ENCODE data around the gene FEM1B.

DNA sequence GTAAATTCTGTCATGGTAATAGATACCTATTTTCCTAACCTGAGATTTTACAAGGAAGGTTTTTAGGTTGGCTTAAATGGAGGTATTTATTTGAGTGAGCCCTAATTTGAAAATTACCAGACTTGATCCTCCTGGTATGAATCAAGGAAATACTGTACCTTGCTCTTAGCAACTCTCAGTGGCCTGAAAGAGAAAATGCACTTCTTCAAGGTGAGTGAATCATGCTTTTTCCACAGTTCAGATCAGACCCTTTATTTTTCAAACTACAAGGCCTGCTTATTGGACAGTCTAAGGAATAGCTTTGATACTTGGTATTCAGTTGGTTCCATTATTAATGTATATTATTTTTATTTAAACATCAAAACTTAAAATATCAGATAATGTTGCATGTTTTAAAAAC, 15.4 kb downstream of the FEM1B start:
- TF ChIP-seq, protein P1, sequence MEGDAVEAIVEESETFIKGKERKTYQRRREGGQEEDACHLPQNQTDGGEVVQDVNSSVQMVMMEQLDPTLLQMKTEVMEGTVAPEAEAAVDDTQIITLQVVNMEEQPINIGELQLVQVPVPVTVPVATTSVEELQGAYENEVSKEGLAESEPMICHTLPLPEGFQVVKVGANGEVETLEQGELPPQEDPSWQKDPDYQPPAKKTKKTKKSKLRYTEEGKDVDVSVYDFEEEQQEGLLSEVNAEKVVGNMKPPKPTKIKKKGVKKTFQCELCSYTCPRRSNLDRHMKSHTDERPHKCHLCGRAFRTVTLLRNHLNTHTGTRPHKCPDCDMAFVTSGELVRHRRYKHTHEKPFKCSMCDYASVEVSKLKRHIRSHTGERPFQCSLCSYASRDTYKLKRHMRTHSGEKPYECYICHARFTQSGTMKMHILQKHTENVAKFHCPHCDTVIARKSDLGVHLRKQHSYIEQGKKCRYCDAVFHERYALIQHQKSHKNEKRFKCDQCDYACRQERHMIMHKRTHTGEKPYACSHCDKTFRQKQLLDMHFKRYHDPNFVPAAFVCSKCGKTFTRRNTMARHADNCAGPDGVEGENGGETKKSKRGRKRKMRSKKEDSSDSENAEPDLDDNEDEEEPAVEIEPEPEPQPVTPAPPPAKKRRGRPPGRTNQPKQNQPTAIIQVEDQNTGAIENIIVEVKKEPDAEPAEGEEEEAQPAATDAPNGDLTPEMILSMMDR (IDR thresholded peaks at IDR 0.05): no peak
- TF ChIP-seq ZFX (IDR thresholded peaks at IDR 0.05; ENCODE audit: borderline replicate concordance): no peak

All from 22Rv1 (cell line).